LoVo (cell line): ENCODE results near the gene RTL5.
"Not testable (repeated sequence)": the region's sequence is repeated elsewhere in the genome, so short reads cannot be mapped to it uniquely, and the experiment has no call there.

Experiments
- DNase-seq: peaks from one replicate; pipeline ENCODE4 v3.0.0-alpha.2; 2016; ENCODE audit warnings: low spot score

The RTL5 gene

GRCh38 chrX:72131317-72132294, at the start of gene RTL5:
RTL5 (minus strand) TSS chrX:72131915.
- DNase-seq = peak; percentile 47

- no peak for DNase-seq
These were observed 48.8 kb upstream of the RTL5 start for GRCh38 chrX:72180539-72180938.

- DNase-seq = no peak
These were observed 45.3 kb upstream of the RTL5 start for GRCh38 chrX:72176981-72177380.

GRCh38 chrX:72176289-72176688, 44.6 kb upstream of the RTL5 start:
- not testable (repeated sequence) for DNase-seq

GRCh38 chrX:72169008-72169728, 37.5 kb upstream of the RTL5 start:
- peak; percentile 1 for DNase-seq

GRCh38 chrX:72165551-72165950, 33.8 kb upstream of the RTL5 start:
- DNase-seq = no peak

GRCh38 chrX:72159769-72160168, 28.1 kb upstream of the RTL5 start:
- DNase-seq = no peak

GRCh38 chrX:72158773-72159172, 27.1 kb upstream of the RTL5 start:
- DNase-seq = no peak

GRCh38 chrX:72146527-72146926, 14.8 kb upstream of the RTL5 start:
- no peak for DNase-seq

- DNase-seq = no peak
These were observed 13.5 kb upstream of the RTL5 start for GRCh38 chrX:72145181-72145580.

GRCh38 chrX:72143609-72143907, 11.8 kb upstream of the RTL5 start:
- no peak for DNase-seq

- DNase-seq = no peak
These were observed 11.3 kb upstream of the RTL5 start for GRCh38 chrX:72142794-72143608.

GRCh38 chrX:72142094-72142793, 10.5 kb upstream of the RTL5 start:
- DNase-seq = no peak

- no peak for DNase-seq
These were observed 9.8 kb upstream of the RTL5 start for GRCh38 chrX:72141372-72142004.

- DNase-seq = no peak
These were observed 7.8 kb upstream of the RTL5 start for GRCh38 chrX:72139538-72139937.

- no peak for DNase-seq
These were observed 6.3 kb upstream of the RTL5 start for GRCh38 chrX:72137846-72138495.

GRCh38 chrX:72133851-72134546, 2.3 kb upstream of the RTL5 start:
- DNase-seq = no peak

- DNase-seq = no peak
These were observed 741 bp upstream of the RTL5 start for GRCh38 chrX:72132456-72132855.

GRCh38 chrX:72130762-72131250, 909 bp downstream of the RTL5 start:
- no peak for DNase-seq

- no peak for DNase-seq
These were observed 1.5 kb downstream of the RTL5 start for GRCh38 chrX:72130156-72130761.
